Caco-2 (cell line): ENCODE data around the gene ZNF521. TPM values are rescaled to one million over a fixed set of nuclear protein-coding genes. Genes with fewer than 3 reads are reported as not detected.

Experiments
- BruUV-seq: library from RNA; stranded (reverse); fragments of 400-500 nt; replicated peaks from 2 replicates; lab custom pipeline; 2021; lab: Mats Ljungman, UMichigan
- CTCF ChIA-PET: fragments of 300-600 bp; sonication (Branson Sonifier 250); formaldehyde crosslinking; loops from one replicate; lab custom pipeline; 2022; ENCODE audit warnings: antibody characterized with exemption; lab: Charles Lee
- POLR2A ChIA-PET: fragments of 300-600 bp; sonication (Branson Sonifier 250); formaldehyde crosslinking; loops from one replicate; lab custom pipeline; 2022; ENCODE audit warnings: antibody characterized with exemption; lab: Charles Lee
- DNase-seq, 2 experiments: peaks; one replicate each; pipeline versions ENCODE4 v3.0.0 to v3.0.0-alpha.2; 2020 to 2022
- H3K27me3 ChIP-seq: replicated peaks from 2 replicates; pipeline ENCODE4 v1.6.0; 2011; ENCODE audit warnings: low read length; ENCODE audit not compliant: control insufficient read depth, insufficient read depth
- H3K36me3 ChIP-seq: 2 replicates; pipeline ENCODE4 v1.5.1; 2011; ENCODE audit warnings: low read length; ENCODE audit not compliant: control insufficient read depth, insufficient read depth
- H3K4me1 ChIP-seq: fragments of 250-450 bp; sonication (Bioruptor Pico); 2 replicates; pipeline ENCODE4 v1.5.1; 2020; ENCODE audit warnings: mild to moderate bottlenecking
- H3K4me3 ChIP-seq: 2 replicates; pipeline ENCODE4 v1.5.1; 2011; ENCODE audit warnings: low read depth, mild to moderate bottlenecking, control low read depth, low read length
- H3K9me3 ChIP-seq: fragments of 250-450 bp; sonication (Bioruptor Pico); 2 replicates; pipeline ENCODE4 v1.5.1; 2020; ENCODE audit warnings: mild to moderate bottlenecking, moderate library complexity
- H3K27ac Mint-ChIP-seq: one replicate; pipeline ENCODE4 v1.8.0; 2022; ENCODE audit warnings: mixed read lengths; ENCODE audit not compliant: unreplicated experiment
- H3K27me3 Mint-ChIP-seq: one replicate; pipeline ENCODE4 v1.8.0; 2022; ENCODE audit warnings: mixed read lengths; ENCODE audit not compliant: insufficient read depth, unreplicated experiment
- H3K36me3 Mint-ChIP-seq: one replicate; pipeline ENCODE4 v1.8.0; 2022; ENCODE audit warnings: mild to moderate bottlenecking, mixed read lengths; ENCODE audit not compliant: insufficient read depth, unreplicated experiment
- H3K4me1 Mint-ChIP-seq: one replicate; pipeline ENCODE4 v1.8.0; 2022; ENCODE audit warnings: low read depth, mixed read lengths; ENCODE audit not compliant: unreplicated experiment
- H3K4me3 Mint-ChIP-seq: one replicate; pipeline ENCODE4 v1.8.0; 2022; ENCODE audit warnings: mild to moderate bottlenecking, moderate library complexity, mixed read lengths; ENCODE audit not compliant: unreplicated experiment
- H3K9me3 Mint-ChIP-seq: one replicate; pipeline ENCODE4 v1.8.0; 2022; ENCODE audit warnings: mixed read lengths; ENCODE audit not compliant: unreplicated experiment
- intact Hi-C: fragments of 100-400 bp; cut with micrococcal nuclease; formaldehyde crosslinking; loops from one replicate; pipeline ENCODE4 v1.10.0; 2022; ENCODE audit not compliant: unreplicated experiment
- total RNA-seq: library from RNA; stranded (reverse); gene quantifications from 2 replicates; pipeline ENCODE4 v1.2.3, GENCODE V29; 2022
- TF ChIP-seq, protein P1 (sequence below), 2 experiments: fragments of 200-600 bp in 1 of 2; IDR thresholded peaks; 1 replicate in 1 of 2; 2 replicates in 1 of 2; pipeline versions ENCODE4 v1.5.1 to v1.8.0; 2011 to 2022; ENCODE audit warnings: antibody characterized with exemption in 1 of 2, control low read depth in 1 of 2, inconsistent platforms in 1 of 2, low read depth in 1 of 2, low read length in 1 of 2, mild to moderate bottlenecking in 1 of 2, moderate library complexity in 1 of 2; ENCODE audit not compliant: insufficient read depth in 1 of 2, severe bottlenecking in 1 of 2, unreplicated experiment in 1 of 2

ZNF521 gene
- total RNA-seq, 1 experiment from 2014 or later = not detected

DNA sequence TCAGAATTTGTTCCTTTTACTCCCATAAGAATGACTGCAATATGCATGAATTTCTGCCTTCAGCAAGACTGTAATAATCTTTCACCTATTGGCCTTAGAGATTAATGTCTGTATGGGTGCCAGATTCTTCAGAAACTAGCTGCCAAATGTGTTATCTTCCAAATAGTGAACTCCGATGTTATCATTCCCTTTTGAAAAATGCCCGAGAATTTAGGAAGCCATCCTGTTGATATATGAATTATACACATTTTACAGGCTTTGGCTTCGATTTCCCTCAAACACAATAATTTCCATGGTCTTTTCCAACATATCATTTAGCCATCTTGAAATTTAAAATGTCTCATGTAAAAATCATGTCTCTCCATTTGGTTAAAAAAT, 101.5 kb downstream of the ZNF521 start:
- ChIA-PET POLR2A (no interaction called here), CTCF (no interaction called here)
- Histone ChIP-seq H3K4me3 (no peak overlapping the region), H3K4me1 (no peaks in the 10 kb centered on the region), H3K9me3 (no peaks in the 10 kb centered on the region), H3K27me3 (no peaks in the 10 kb centered on the region), H3K36me3 (no peaks in the 10 kb centered on the region)
- intact Hi-C loops = no loop called here
- Mint-ChIP-seq H3K36me3 (no peaks in the 10 kb centered on the region), H3K9me3 (no peaks in the 10 kb centered on the region), H3K4me3 (no peak overlapping the region), H3K4me1 (peaks cover 7% of the 10 kb centered on the region), H3K27me3 (no peaks in the 10 kb centered on the region), H3K27ac (no peak overlapping the region)
- TF ChIP-seq, protein P1, sequence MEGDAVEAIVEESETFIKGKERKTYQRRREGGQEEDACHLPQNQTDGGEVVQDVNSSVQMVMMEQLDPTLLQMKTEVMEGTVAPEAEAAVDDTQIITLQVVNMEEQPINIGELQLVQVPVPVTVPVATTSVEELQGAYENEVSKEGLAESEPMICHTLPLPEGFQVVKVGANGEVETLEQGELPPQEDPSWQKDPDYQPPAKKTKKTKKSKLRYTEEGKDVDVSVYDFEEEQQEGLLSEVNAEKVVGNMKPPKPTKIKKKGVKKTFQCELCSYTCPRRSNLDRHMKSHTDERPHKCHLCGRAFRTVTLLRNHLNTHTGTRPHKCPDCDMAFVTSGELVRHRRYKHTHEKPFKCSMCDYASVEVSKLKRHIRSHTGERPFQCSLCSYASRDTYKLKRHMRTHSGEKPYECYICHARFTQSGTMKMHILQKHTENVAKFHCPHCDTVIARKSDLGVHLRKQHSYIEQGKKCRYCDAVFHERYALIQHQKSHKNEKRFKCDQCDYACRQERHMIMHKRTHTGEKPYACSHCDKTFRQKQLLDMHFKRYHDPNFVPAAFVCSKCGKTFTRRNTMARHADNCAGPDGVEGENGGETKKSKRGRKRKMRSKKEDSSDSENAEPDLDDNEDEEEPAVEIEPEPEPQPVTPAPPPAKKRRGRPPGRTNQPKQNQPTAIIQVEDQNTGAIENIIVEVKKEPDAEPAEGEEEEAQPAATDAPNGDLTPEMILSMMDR (IDR thresholded peaks at IDR 0.05; ENCODE audit: insufficient read depth in 1 of 2, low read depth in 1 of 2, low read length in 1 of 2, severe bottlenecking in 1 of 2, unreplicated experiment in 1 of 2) = no peak
- no TSS peak for BruUV-seq
- DNase-seq = no peak

DNA sequence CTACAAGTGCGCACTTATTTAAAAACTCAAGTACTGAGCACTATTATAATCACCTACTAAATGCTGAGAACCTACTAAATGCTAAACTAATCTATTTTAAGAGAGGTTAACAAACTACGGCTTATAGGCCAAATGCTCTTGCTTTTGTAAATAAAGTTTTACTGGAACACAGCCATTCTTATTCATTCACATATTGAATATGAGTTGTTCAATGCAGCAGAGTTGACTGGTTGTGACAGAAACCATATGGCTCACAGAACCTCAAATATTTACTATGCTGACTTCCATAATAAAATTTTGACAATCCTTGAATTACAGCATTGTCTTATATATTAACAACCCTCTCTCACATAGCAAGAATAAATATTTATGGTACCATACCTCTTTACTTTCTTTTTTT, 103.2 kb downstream of the ZNF521 start:
- Histone ChIP-seq H3K36me3 (no peaks in the 10 kb centered on the region), H3K4me1 (no peaks in the 10 kb centered on the region), H3K9me3 (no peaks in the 10 kb centered on the region), H3K4me3 (no peak overlapping the region), H3K27me3 (no peaks in the 10 kb centered on the region)
- ChIA-PET CTCF (no interaction called here), POLR2A (no interaction called here)
- H3K27me3 Mint-ChIP-seq = no peaks in the 10 kb centered on the region
- no peak for DNase-seq
- BruUV-seq = no TSS peak
- intact Hi-C loops = no loop called here
- H3K9me3 Mint-ChIP-seq = no peaks in the 10 kb centered on the region
- TF ChIP-seq, protein P1 (IDR thresholded peaks at IDR 0.05; ENCODE audit: insufficient read depth in 1 of 2, low read depth in 1 of 2, low read length in 1 of 2, severe bottlenecking in 1 of 2, unreplicated experiment in 1 of 2) = no peak
- H3K36me3 Mint-ChIP-seq = no peaks in the 10 kb centered on the region
- no peak overlapping the region for H3K4me3 Mint-ChIP-seq
- H3K4me1 Mint-ChIP-seq = peaks cover 7% of the 10 kb centered on the region
- no peak overlapping the region for H3K27ac Mint-ChIP-seq

DNA sequence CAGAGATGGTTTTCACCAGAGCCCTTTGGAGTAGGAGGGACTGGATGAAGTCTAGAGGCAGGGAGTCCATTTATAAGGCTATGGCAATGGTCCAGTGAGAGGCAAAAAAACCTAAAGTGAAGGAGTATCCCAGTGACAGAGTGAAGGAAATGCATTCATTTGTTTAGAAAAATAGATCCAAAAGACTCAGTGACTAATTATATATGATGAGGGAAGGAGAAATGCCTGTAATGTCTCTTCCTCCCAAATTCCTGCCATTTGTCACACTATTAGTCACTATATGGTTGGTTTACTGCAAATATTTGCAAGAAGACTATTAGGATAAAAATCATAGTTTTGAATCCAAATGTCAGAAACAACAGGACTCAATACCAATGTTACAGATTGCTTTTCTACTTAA, 104.2 kb downstream of the ZNF521 start:
- Mint-ChIP-seq H3K36me3 (no peaks in the 10 kb centered on the region), H3K27me3 (no peaks in the 10 kb centered on the region), H3K4me3 (no peak overlapping the region), H3K4me1 (peaks cover 7% of the 10 kb centered on the region), H3K9me3 (no peaks in the 10 kb centered on the region), H3K27ac (no peak overlapping the region)
- CTCF ChIA-PET = no interaction called here
- Histone ChIP-seq H3K9me3 (no peaks in the 10 kb centered on the region), H3K4me1 (no peaks in the 10 kb centered on the region), H3K27me3 (no peaks in the 10 kb centered on the region), H3K36me3 (no peaks in the 10 kb centered on the region), H3K4me3 (no peak overlapping the region)
- POLR2A ChIA-PET = no interaction called here
- no peak for DNase-seq
- no TSS peak for BruUV-seq
- intact Hi-C loops = no loop called here
- TF ChIP-seq, protein P1 (IDR thresholded peaks at IDR 0.05; ENCODE audit: insufficient read depth in 1 of 2, low read depth in 1 of 2, low read length in 1 of 2, severe bottlenecking in 1 of 2, unreplicated experiment in 1 of 2) = no peak
